Ascending aorta (tissue), 2 donors: Measurements from ENCODE around the gene LAPTM5. TPM values are rescaled to one million over a fixed set of nuclear protein-coding genes. Genes with fewer than 3 reads are reported as not detected.

ENCODE experiments used
- DNase-seq, 2 donors: peaks; one replicate each; pipeline ENCODE4 v3.0.0-alpha.2; 2019; ENCODE audit warnings: low spot score in 2 of 2
- H3K27ac ChIP-seq, 2 donors: fragments of 200-600 bp; sonication (generic); one replicate each; pipeline ENCODE4 v1.5.1; 2016 to 2017; ENCODE audit warnings: mild to moderate bottlenecking in 1 of 2
- H3K27me3 ChIP-seq: fragments of 200-600 bp; sonication (generic); one replicate; pipeline ENCODE4 v1.5.1; 2017
- H3K36me3 ChIP-seq, 2 donors: fragments of 200-600 bp; sonication (generic); one replicate each; pipeline ENCODE4 v1.5.1; 2016
- H3K4me1 ChIP-seq, 2 donors: fragments of 200-600 bp; sonication (generic); one replicate each; pipeline ENCODE4 v1.5.1; 2016 to 2017; ENCODE audit warnings: mild to moderate bottlenecking in 1 of 2
- H3K4me3 ChIP-seq, 2 donors: fragments of 200-600 bp; sonication (generic); one replicate each; pipeline ENCODE4 v1.5.1; 2016 to 2017; ENCODE audit warnings: mild to moderate bottlenecking in 1 of 2
- H3K9me3 ChIP-seq, 2 donors: fragments of 200-600 bp; sonication (generic); one replicate each; pipeline ENCODE4 v1.5.1; 2016
- CTCF ChIP-seq, 3 experiments: fragments of 200-600 bp in 2 of 3; fragments of 450-650 bp in 1 of 3; sonication (generic) in 2 of 3; IDR thresholded peaks; one replicate each; pipeline ENCODE4 v1.5.1; 2016 to 2019; ENCODE audit warnings: antibody characterized with exemption in 3 of 3, mild to moderate bottlenecking in 1 of 3, moderate library complexity in 1 of 3
- intact Hi-C: fragments of 100-400 bp; cut with DNase I; formaldehyde crosslinking; loops from one replicate; pipeline ENCODE4 v1.15.1; 2023
- total RNA-seq: library from RNA; depleted of rRNA; stranded (reverse); fragments of >200 nt; gene quantifications from one replicate; pipeline ENCODE4 v1.1.0, GENCODE V29; 2016

The LAPTM5 gene
- total RNA-seq, 1 donor from 2014 or later, result 56.1 TPM

GRCh38 chr1:30764939-30765555 lies 7.5 kb upstream of the LAPTM5 start:
- Histone ChIP-seq H3K27me3 (no peaks in the 10 kb centered on the region), H3K27ac (no peak overlapping the region), H3K9me3 (no peaks in the 10 kb centered on the region), H3K4me3 (no peak overlapping the region), H3K4me1 (peaks cover 11 to 30% of the 10 kb centered on the region in 2 donors), H3K36me3 (no peaks in the 10 kb centered on the region)
- DNase-seq, result no peak
- TF ChIP-seq CTCF (IDR thresholded peaks at IDR 0.05), result no peak
- intact Hi-C loops, result no loop called here

- no peaks in the 10 kb centered on the region for H3K36me3 ChIP-seq
- no peaks in the 10 kb centered on the region for H3K9me3 ChIP-seq
- intact Hi-C loops, result no loop called here
- H3K4me3 ChIP-seq, result no peak overlapping the region
- DNase-seq, result no peak
- peaks cover 11 to 26% of the 10 kb centered on the region in 2 donors for H3K4me1 ChIP-seq
- no peaks in the 10 kb centered on the region for H3K27me3 ChIP-seq
- peak overlapping the region; percentile 70 to 73 for H3K27ac ChIP-seq
- no peak for TF ChIP-seq CTCF (IDR thresholded peaks at IDR 0.05)
These were observed 6.8 kb upstream of the LAPTM5 start for GRCh38 chr1:30764396-30764795.

- Histone ChIP-seq H3K36me3 (no peaks in the 10 kb centered on the region), H3K4me1 (peaks cover 11 to 26% of the 10 kb centered on the region in 2 donors), H3K27ac (peak overlapping the region; percentile 70 to 73), H3K27me3 (no peaks in the 10 kb centered on the region), H3K4me3 (no peak overlapping the region), H3K9me3 (no peaks in the 10 kb centered on the region)
- no peak for TF ChIP-seq CTCF (IDR thresholded peaks at IDR 0.05)
- intact Hi-C loops, result no loop called here
- no peak for DNase-seq
These were observed 6.2 kb upstream of the LAPTM5 start for GRCh38 chr1:30763651-30764248.

DNA sequence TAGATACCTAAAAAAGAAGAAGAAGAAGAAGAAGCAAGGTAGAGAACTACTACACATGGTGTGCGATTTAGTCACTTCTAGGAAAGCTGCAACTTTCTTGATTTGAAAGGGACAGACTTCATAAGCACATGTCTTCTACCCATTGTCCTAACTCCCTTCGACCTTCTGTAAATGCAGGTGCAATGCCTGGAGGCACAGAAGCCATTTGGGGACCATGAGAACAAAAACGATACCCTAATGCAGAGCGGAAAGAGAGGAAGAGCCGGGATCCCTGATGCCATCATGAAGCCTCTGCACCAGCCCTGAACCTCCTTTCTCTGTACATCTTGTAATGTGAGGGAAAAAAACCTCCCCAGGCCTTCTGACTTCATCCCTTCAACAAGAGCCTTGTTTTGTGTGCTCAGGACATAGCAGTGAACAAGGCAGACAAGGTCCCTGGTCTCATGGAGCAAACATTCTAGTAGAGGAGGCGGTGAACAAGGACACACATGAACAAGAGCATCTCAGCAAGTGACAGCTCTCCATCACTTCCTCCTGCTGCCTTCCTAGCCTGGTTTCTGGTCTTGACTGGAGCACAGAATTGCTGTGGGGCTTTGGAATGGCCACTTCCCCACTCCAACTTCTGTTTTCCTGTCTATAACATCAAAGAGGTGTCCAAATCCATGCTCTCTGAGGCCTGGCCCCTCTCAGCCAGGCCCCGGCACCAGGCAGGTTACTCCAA lies 5.5 kb upstream of the LAPTM5 start:
- Histone ChIP-seq H3K4me3 (no peak overlapping the region), H3K36me3 (no peaks in the 10 kb centered on the region), H3K27me3 (no peaks in the 10 kb centered on the region), H3K4me1 (peaks cover 11 to 26% of the 10 kb centered on the region in 2 donors), H3K9me3 (no peaks in the 10 kb centered on the region), H3K27ac (peak overlapping the region; percentile 70 to 73)
- intact Hi-C loops, result no loop called here
- no peak for TF ChIP-seq CTCF (IDR thresholded peaks at IDR 0.05)
- DNase-seq, result no peak

- intact Hi-C loops, result no loop called here
- H3K4me3 ChIP-seq, result no peak overlapping the region
- peaks cover 15 to 26% of the 10 kb centered on the region in 2 donors for H3K4me1 ChIP-seq
- H3K9me3 ChIP-seq, result no peaks in the 10 kb centered on the region
- no peak for DNase-seq
- H3K27me3 ChIP-seq, result no peaks in the 10 kb centered on the region
- peak overlapping the region; percentile 70 to 73 for H3K27ac ChIP-seq
- TF ChIP-seq CTCF (IDR thresholded peaks at IDR 0.05), result no peak
- no peaks in the 10 kb centered on the region for H3K36me3 ChIP-seq
These were observed 4.8 kb upstream of the LAPTM5 start for GRCh38 chr1:30762152-30762929.
